ENCODE results near the gene GTPBP6.

Gene GTPBP6

GRCh38 chrX:323721-324628, 5.4 kb upstream of the GTPBP6 start:
- in situ Hi-C loops (cut with HindIII; ENCODE audit: low pct_ligation_motif_present, low sequenced_read_pairs), result no loop called here
- H3K27me3 ChIP-seq (replicated peaks), result no peaks in the 10 kb centered on the region
- H3K36me3 ChIP-seq (replicated peaks), result no peaks in the 10 kb centered on the region
- H3K4me3 ChIP-seq (ENCODE audit: low read depth, low read length), result no peak overlapping the region
- H3K27ac ChIP-seq, result no peak overlapping the region
- TF ChIP-seq, protein P1, sequence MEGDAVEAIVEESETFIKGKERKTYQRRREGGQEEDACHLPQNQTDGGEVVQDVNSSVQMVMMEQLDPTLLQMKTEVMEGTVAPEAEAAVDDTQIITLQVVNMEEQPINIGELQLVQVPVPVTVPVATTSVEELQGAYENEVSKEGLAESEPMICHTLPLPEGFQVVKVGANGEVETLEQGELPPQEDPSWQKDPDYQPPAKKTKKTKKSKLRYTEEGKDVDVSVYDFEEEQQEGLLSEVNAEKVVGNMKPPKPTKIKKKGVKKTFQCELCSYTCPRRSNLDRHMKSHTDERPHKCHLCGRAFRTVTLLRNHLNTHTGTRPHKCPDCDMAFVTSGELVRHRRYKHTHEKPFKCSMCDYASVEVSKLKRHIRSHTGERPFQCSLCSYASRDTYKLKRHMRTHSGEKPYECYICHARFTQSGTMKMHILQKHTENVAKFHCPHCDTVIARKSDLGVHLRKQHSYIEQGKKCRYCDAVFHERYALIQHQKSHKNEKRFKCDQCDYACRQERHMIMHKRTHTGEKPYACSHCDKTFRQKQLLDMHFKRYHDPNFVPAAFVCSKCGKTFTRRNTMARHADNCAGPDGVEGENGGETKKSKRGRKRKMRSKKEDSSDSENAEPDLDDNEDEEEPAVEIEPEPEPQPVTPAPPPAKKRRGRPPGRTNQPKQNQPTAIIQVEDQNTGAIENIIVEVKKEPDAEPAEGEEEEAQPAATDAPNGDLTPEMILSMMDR (IDR thresholded peaks at IDR 0.05; ENCODE audit: low read depth, low read length, missing control alignments), result peak; percentile 22
- peak; percentile 48 for DNase-seq

DNA sequence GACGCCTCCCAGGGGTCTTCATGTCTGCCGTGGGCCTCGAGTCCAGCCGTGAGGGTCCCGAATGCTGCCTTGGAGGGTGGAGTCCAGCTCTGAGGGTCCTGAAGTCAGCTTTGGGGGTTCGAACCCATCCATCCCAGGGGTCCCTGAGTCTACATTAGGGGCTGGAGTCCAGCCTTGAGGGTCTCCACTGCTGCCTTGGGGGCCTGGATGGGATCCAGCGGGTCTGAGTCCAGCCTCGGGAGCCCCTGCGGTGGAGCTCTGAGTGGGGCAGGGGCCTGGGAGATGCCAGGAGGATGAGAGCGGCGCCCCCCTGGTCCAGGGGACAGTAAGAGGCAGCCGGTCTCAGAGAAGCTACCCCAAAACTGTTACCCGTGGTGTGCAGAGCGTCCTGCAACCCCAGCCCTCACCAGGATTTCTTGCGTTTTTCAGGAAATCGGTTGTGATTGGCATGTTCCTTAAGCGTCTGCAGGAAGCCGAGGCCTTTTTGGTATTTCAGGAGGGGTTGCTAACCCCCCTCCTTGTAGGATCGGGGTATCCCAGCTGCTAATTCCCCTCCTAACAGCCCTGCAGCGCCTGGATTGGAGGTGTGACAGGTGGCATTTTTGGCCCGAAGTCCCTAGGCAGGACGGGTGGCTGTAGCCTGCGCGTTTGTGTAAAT, 1.7 kb upstream of the GTPBP6 start:
- Histone ChIP-seq H3K36me3 (replicated peaks) (peaks cover 3% of the 10 kb centered on the region), H3K27ac (peak overlapping the region; percentile 90), H3K4me3 (ENCODE audit: low read depth, low read length) (peak overlapping the region; percentile 95), H3K27me3 (replicated peaks) (no peaks in the 10 kb centered on the region)
- in situ Hi-C loops (cut with HindIII; ENCODE audit: low pct_ligation_motif_present, low sequenced_read_pairs), result no loop called here
- no peak for DNase-seq
- TF ChIP-seq, protein P1 (IDR thresholded peaks at IDR 0.05; ENCODE audit: low read depth, low read length, missing control alignments), result no peak

GRCh38 chrX:319579-320125, 1.1 kb upstream of the GTPBP6 start:
- Histone ChIP-seq H3K36me3 (replicated peaks) (peaks cover 7% of the 10 kb centered on the region), H3K27me3 (replicated peaks) (no peaks in the 10 kb centered on the region), H3K27ac (peak overlapping the region; percentile 90), H3K4me3 (ENCODE audit: low read depth, low read length) (peak overlapping the region; percentile 95)
- no peak for DNase-seq
- TF ChIP-seq, protein P1 (IDR thresholded peaks at IDR 0.05; ENCODE audit: low read depth, low read length, missing control alignments), result no peak
- in situ Hi-C loops (cut with HindIII; ENCODE audit: low pct_ligation_motif_present, low sequenced_read_pairs), result no loop called here

DNA sequence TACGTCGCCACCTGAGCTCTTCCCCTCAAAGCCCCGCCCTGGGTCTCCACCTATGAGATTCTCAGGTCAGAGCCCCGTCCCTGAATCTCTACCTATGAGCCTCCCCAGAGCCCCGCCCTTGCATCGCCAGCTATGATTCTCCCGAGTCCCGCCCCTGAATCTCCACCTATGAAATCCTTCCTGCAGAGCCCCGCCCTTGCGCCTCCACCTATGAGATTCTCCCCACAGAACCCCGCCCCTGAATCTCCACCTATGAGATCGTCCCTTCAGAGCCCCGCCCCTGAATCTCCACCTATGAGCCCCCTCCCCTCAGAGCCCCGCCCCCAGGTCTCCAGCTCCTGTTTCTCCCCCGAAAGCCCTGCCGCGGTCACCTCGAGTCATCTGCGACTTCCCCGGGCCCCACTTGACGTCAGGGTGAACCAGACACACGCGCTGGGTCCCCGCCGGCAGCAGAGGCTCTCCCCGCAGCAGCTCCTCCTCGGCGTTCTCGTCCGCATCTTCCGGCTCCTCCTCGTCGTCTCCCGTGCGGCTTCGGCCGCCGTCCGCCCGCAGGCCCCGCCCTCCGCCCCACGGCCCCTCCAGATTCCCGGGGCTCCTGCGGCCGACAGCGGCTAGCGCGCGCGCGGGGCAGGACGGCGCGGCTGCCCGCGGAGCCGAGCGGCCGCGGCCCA, 393 bp downstream of the GTPBP6 start:
- in situ Hi-C loops (cut with HindIII; ENCODE audit: low pct_ligation_motif_present, low sequenced_read_pairs), result no loop called here
- H3K27me3 ChIP-seq (replicated peaks), result no peaks in the 10 kb centered on the region
- peaks cover 17% of the 10 kb centered on the region for H3K36me3 ChIP-seq (replicated peaks)
- H3K27ac ChIP-seq, result peak overlapping the region; percentile 83
- peak; percentile 99 for DNase-seq
- TF ChIP-seq, protein P1 (IDR thresholded peaks at IDR 0.05; ENCODE audit: low read depth, low read length, missing control alignments), result no peak
- peak overlapping the region; percentile 86 for H3K4me3 ChIP-seq (ENCODE audit: low read depth, low read length)

DNA sequence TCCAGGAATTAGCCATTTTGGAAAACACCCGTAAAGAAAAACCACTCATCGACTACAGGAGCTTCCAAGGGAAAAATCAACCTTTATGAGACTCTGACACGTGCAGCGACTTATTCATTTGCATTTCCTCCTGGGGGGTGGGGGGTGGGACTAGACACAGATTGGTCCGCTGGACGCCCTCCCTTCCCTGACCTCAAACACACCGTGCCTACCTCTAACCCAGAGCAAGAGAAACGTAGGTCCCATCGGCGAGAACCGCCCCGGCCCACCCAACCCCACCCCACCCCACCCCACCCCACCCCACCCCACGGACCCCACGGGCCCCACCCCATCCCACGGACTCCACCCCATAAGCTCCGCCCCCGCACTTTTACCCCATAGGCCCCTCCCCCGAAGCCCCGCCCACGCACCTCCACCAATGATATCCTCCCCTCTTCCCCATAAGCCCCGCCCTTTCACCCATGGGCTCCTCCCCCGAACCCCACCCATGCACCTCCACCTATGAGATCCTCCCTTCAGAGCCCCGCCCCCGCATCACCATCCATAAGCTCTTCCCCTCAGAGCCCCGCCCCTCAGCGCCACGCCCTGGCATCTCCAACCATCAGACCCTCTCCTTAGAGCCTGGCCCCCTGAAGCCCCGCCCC, 1.1 kb downstream of the GTPBP6 start:
- DNase-seq, result no peak
- TF ChIP-seq, protein P1 (IDR thresholded peaks at IDR 0.05; ENCODE audit: low read depth, low read length, missing control alignments), result no peak
- no peaks in the 10 kb centered on the region for H3K27me3 ChIP-seq (replicated peaks)
- H3K36me3 ChIP-seq (replicated peaks), result peaks cover 24% of the 10 kb centered on the region
- in situ Hi-C loops (cut with HindIII; ENCODE audit: low pct_ligation_motif_present, low sequenced_read_pairs), result no loop called here
- H3K27ac ChIP-seq, result peak overlapping the region; percentile 52
- peak overlapping the region; percentile 86 for H3K4me3 ChIP-seq (ENCODE audit: low read depth, low read length)

All from brain microvascular endothelial cell (primary cell).